Measurements from ENCODE around the gene OR5M11.
"Not testable (repeated sequence)": the region's sequence is repeated elsewhere in the genome, so short reads cannot be mapped to it uniquely, and the experiment has no call there.

OR5M11 gene

DNA sequence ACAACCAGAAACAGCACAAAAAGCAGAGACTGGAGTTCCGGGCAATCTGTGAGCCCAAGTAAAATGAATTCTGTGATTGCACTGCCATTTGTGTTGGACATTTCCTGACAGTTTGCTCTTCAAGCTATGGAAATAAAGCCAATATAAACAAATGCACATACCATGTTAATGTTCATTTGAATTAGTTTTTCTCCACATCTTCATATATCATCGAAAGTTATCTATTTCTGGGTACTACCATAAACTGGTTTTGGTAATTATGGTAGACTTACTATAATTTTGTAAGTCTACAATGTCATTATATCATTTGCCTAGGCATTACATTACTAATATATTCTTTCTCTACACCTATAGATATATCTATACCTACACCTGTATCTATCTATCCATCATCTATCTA is at the start of gene OR5M11:
TSS of gene OR5M11 (minus strand) at position 101 of the 400 bp plus-strand sequence. CDS start at position 101, 0 bp downstream.
- Histone ChIP-seq H3K4me1 (no peaks in the 10 kb centered on the region), H3K9me3 (ENCODE audit: control insufficient read depth, low read length) (no peaks in the 10 kb centered on the region), H3K36me3 (ENCODE audit: control insufficient read depth, insufficient read depth, low read length) (no peaks in the 10 kb centered on the region), H3K4me3 (ENCODE audit: low read depth, low read length) (no peak within 1 kb of the TSS), H3K4me2 (ENCODE audit: low read length) (no peak within 1 kb of the TSS), H2AFZ (no peak within 1 kb of the TSS), H3K9ac (no peak within 1 kb of the TSS), H3K27me3 (ENCODE audit: control insufficient read depth, insufficient read depth, low read length) (no peaks in the 10 kb centered on the region), H3K79me2 (no peaks in the 10 kb centered on the region), H3K27ac (no peak within 1 kb of the TSS)
- TF ChIP-seq, protein P1, sequence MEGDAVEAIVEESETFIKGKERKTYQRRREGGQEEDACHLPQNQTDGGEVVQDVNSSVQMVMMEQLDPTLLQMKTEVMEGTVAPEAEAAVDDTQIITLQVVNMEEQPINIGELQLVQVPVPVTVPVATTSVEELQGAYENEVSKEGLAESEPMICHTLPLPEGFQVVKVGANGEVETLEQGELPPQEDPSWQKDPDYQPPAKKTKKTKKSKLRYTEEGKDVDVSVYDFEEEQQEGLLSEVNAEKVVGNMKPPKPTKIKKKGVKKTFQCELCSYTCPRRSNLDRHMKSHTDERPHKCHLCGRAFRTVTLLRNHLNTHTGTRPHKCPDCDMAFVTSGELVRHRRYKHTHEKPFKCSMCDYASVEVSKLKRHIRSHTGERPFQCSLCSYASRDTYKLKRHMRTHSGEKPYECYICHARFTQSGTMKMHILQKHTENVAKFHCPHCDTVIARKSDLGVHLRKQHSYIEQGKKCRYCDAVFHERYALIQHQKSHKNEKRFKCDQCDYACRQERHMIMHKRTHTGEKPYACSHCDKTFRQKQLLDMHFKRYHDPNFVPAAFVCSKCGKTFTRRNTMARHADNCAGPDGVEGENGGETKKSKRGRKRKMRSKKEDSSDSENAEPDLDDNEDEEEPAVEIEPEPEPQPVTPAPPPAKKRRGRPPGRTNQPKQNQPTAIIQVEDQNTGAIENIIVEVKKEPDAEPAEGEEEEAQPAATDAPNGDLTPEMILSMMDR (IDR thresholded peaks at IDR 0.05), result no peak

GRCh38 chr11:56592088-56592717 is 49.1 kb upstream of the OR5M11 start:
- not testable (repeated sequence) for H3K9me3 ChIP-seq (ENCODE audit: control insufficient read depth, low read length); H2AFZ ChIP-seq; H3K27me3 ChIP-seq (ENCODE audit: control insufficient read depth, insufficient read depth, low read length); H3K27ac ChIP-seq; H3K4me2 ChIP-seq (ENCODE audit: low read length); H3K9ac ChIP-seq; H3K79me2 ChIP-seq; H3K36me3 ChIP-seq (ENCODE audit: control insufficient read depth, insufficient read depth, low read length); H3K4me3 ChIP-seq (ENCODE audit: low read depth, low read length); H3K4me1 ChIP-seq

DNA sequence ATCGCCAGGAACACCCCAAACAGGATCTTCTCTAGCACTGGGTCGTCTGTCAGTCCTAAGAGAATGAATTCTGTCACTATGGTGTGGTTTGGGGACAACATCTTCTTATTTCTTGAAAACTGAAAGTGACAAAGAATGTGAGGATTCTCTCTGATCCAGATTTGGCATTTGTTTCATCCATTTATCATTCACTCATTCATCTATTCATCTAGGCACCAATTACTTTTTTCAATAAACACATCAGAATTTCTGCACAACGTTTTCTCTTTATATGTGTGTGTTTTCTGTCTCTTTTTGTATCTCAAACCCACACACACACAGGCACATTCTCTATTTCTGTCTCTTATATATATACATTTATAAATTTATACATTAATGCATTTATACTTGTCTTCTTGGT is 34.6 kb upstream of the OR5M11 start, which contains the start of gene OR5M10:
TSS of gene OR5M10 (minus strand) at position 101 of the 400 bp plus-strand sequence. CDS start at position 101, 0 bp downstream.
- no peaks in the 10 kb centered on the region for H3K27me3 ChIP-seq (ENCODE audit: control insufficient read depth, insufficient read depth, low read length)
- H3K27ac ChIP-seq, result no peak within 1 kb of the TSS
- no peak within 1 kb of the TSS for H2AFZ ChIP-seq
- no peak within 1 kb of the TSS for H3K4me2 ChIP-seq (ENCODE audit: low read length)
- TF ChIP-seq, protein P1 (IDR thresholded peaks at IDR 0.05), result no peak
- H3K79me2 ChIP-seq, result no peaks in the 10 kb centered on the region
- no peak within 1 kb of the TSS for H3K4me3 ChIP-seq (ENCODE audit: low read depth, low read length)
- H3K9me3 ChIP-seq (ENCODE audit: control insufficient read depth, low read length), result no peaks in the 10 kb centered on the region
- H3K4me1 ChIP-seq, result no peaks in the 10 kb centered on the region
- H3K9ac ChIP-seq, result no peak within 1 kb of the TSS
- no peaks in the 10 kb centered on the region for H3K36me3 ChIP-seq (ENCODE audit: control insufficient read depth, insufficient read depth, low read length)

DNA sequence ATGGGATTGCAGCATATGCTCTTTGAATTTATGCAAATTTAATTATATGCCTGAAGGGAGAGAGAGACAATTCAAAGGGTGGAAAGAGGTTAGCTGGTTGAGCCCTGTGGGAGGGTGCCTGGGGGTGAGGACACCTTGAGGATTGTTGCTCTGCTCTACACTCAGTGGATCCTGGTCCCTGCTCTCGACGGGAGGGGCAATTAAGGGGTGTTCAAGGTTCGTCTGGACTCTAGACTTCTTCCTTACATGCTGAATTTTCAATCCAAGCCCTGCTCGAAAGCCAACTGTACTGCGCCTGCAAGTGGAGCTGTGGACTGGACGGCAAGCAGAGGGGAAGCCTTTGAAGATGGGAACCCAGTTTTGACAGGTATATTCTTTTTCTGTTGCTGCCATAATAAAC is 15.5 kb upstream of the OR5M11 start:
- no peak overlapping the region for H3K9ac ChIP-seq
- no peak overlapping the region for H3K4me3 ChIP-seq (ENCODE audit: low read depth, low read length)
- H2AFZ ChIP-seq, result no peak overlapping the region
- H3K79me2 ChIP-seq, result no peaks in the 10 kb centered on the region
- TF ChIP-seq, protein P1 (IDR thresholded peaks at IDR 0.05), result no peak
- H3K27ac ChIP-seq, result no peak overlapping the region
- no peaks in the 10 kb centered on the region for H3K4me1 ChIP-seq
- H3K4me2 ChIP-seq (ENCODE audit: low read length), result no peak overlapping the region
- H3K27me3 ChIP-seq (ENCODE audit: control insufficient read depth, insufficient read depth, low read length), result no peaks in the 10 kb centered on the region
- H3K9me3 ChIP-seq (ENCODE audit: control insufficient read depth, low read length), result no peaks in the 10 kb centered on the region
- H3K36me3 ChIP-seq (ENCODE audit: control insufficient read depth, insufficient read depth, low read length), result no peaks in the 10 kb centered on the region

DNA sequence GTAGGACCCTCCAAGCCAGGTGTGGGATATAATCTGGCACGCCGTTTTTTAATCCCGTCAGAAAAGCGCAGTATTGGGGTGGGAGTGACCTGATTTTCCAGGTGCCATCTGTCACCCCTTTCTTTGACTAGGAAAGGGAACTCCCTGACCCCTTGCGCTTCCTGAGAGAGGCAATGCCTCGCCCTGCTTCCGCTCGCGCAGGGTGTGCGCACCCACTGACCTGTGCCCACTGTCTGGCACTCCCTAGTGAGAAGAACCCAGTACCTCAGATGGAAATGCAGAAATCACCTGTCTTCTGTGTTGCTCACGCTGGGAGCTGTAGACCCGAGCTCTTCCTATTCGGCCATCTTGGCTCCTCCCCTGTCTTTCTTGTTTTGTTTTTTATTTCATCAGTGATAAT is 11.6 kb upstream of the OR5M11 start:
- H2AFZ ChIP-seq; H3K36me3 ChIP-seq (ENCODE audit: control insufficient read depth, insufficient read depth, low read length); H3K4me2 ChIP-seq (ENCODE audit: low read length); H3K4me1 ChIP-seq; H3K27ac ChIP-seq; H3K9ac ChIP-seq; H3K79me2 ChIP-seq; H3K9me3 ChIP-seq (ENCODE audit: control insufficient read depth, low read length); H3K27me3 ChIP-seq (ENCODE audit: control insufficient read depth, insufficient read depth, low read length); H3K4me3 ChIP-seq (ENCODE audit: low read depth, low read length): not testable (repeated sequence)

DNA sequence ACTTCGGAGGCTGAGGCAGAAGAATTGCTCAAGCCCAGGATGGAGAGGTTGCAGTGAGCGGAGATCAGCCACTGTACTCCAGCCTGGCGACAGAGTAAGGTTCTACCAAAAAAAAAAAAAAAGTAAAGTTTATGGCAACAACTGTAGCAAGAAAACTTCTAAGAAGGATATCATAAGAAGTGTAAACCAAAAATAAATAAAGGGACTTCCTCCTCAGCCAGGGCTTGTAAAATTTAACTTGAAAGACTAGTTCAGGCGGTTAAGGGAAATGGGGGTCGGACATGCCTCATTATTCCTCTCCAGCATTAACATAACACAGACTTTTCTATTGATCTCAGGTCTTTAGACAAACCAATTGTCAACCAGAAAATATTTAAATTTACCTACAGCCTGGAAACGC is 2.5 kb upstream of the OR5M11 start:
- Histone ChIP-seq H3K27ac (no peak overlapping the region), H3K79me2 (no peaks in the 10 kb centered on the region), H3K36me3 (ENCODE audit: control insufficient read depth, insufficient read depth, low read length) (no peaks in the 10 kb centered on the region), H3K9me3 (ENCODE audit: control insufficient read depth, low read length) (no peaks in the 10 kb centered on the region), H3K9ac (no peak overlapping the region), H2AFZ (no peak overlapping the region), H3K4me3 (ENCODE audit: low read depth, low read length) (no peak overlapping the region), H3K4me2 (ENCODE audit: low read length) (no peak overlapping the region), H3K27me3 (ENCODE audit: control insufficient read depth, insufficient read depth, low read length) (no peaks in the 10 kb centered on the region), H3K4me1 (no peaks in the 10 kb centered on the region)
- TF ChIP-seq, protein P1 (IDR thresholded peaks at IDR 0.05), result no peak

Data from parathyroid adenoma (tissue), 2 donors.